ENCODE data around the gene TNFRSF8.

GRCh38 chr1:12067900-12068821 is 5.1 kb downstream of the TNFRSF8 start:
- no peak for TF ChIP-seq CTCF (IDR thresholded peaks at IDR 0.05)
- no peak for TF ChIP-seq POLR2A (IDR thresholded peaks at IDR 0.05)

Data from esophagus squamous epithelium (tissue), 4 donors.